Measurements from ENCODE around the gene SUSD5.
"Not testable (repeated sequence)": the region's sequence is repeated elsewhere in the genome, so short reads cannot be mapped to it uniquely, and the experiment has no call there.

The SUSD5 gene

GRCh38 chr3:33187368-33187634 lies 31.3 kb downstream of the SUSD5 start:
- no peak for DNase-seq

- no peak for DNase-seq
Observed at GRCh38 chr3:33186524-33187367, 31.9 kb downstream of the SUSD5 start.

GRCh38 chr3:33184863-33185262 lies 33.7 kb downstream of the SUSD5 start:
- no peak for DNase-seq

GRCh38 chr3:33181641-33182040 lies 37.0 kb downstream of the SUSD5 start:
- not testable (repeated sequence) for DNase-seq

- DNase-seq = no peak
Observed at GRCh38 chr3:33181229-33181628, 37.4 kb downstream of the SUSD5 start.

GRCh38 chr3:33179132-33179531 lies 39.5 kb downstream of the SUSD5 start:
- no peak for DNase-seq

- no peak for DNase-seq
Observed at GRCh38 chr3:33174711-33175414, 43.7 kb downstream of the SUSD5 start.

- no peak for DNase-seq
Observed at GRCh38 chr3:33174095-33174494, 44.5 kb downstream of the SUSD5 start.

- DNase-seq = no peak
Observed at GRCh38 chr3:33173672-33174071, 44.9 kb downstream of the SUSD5 start.

- DNase-seq = no peak
Observed at GRCh38 chr3:33173103-33173502, 45.5 kb downstream of the SUSD5 start.

- no peak for DNase-seq
Observed at GRCh38 chr3:33171580-33171979, 47.0 kb downstream of the SUSD5 start.

GRCh38 chr3:33170531-33170930 lies 48.1 kb downstream of the SUSD5 start:
- DNase-seq = no peak

- no peak for DNase-seq
Observed at GRCh38 chr3:33167716-33168336, 50.8 kb downstream of the SUSD5 start.

- DNase-seq = no peak
Observed at GRCh38 chr3:33167284-33167683, 51.3 kb downstream of the SUSD5 start.

GRCh38 chr3:33166095-33166494 lies 52.5 kb downstream of the SUSD5 start:
- DNase-seq = no peak

- no peak for DNase-seq
Observed at GRCh38 chr3:33165372-33165771, 53.2 kb downstream of the SUSD5 start.

GRCh38 chr3:33162621-33163020 lies 56.0 kb downstream of the SUSD5 start:
- not testable (repeated sequence) for DNase-seq

GRCh38 chr3:33159981-33160380 lies 58.6 kb downstream of the SUSD5 start:
- no peak for DNase-seq

- DNase-seq = no peak
Observed at GRCh38 chr3:33159234-33159633, 59.4 kb downstream of the SUSD5 start.

- no peak for DNase-seq
Observed at GRCh38 chr3:33155301-33155700, 63.3 kb downstream of the SUSD5 start.

- DNase-seq = no peak
Observed at GRCh38 chr3:33153782-33154181, 64.8 kb downstream of the SUSD5 start.

GRCh38 chr3:33152363-33153360 lies 65.9 kb downstream of the SUSD5 start:
- no peak for DNase-seq

GRCh38 chr3:33149342-33149741 lies 69.3 kb downstream of the SUSD5 start:
- no peak for DNase-seq

Measured in activated CD4-positive, alpha-beta T cell treated with anti-CD3 and anti-CD28 coated beads for 1 hour (primary cell).